HepG2 (cell line): ENCODE measurements around the gene HP1BP3. TPM values are rescaled to one million over a fixed set of nuclear protein-coding genes. Genes with fewer than 3 reads are reported as not detected.

ENCODE experiments used
- CCDC6 ChIP-seq: sonication (generic); formaldehyde crosslinking; IDR thresholded peaks from 2 replicates; pipeline ENCODE4 v1.8.1; 2022; ENCODE audit warnings: mild to moderate bottlenecking, missing genetic modification reagents, moderate library complexity
- KLF16 ChIP-seq, 2 experiments: sonication (generic) in 1 of 2; formaldehyde crosslinking in 1 of 2; IDR thresholded peaks; 2 replicates each; pipeline versions ENCODE4 v1.6.1 to v1.8.0; 2016 to 2023; ENCODE audit warnings: missing genetic modification reagents in 2 of 2, missing compliant biosample characterization in 1 of 2
- MAX ChIP-seq: IDR thresholded peaks from 2 replicates; pipeline ENCODE4 v1.6.1; 2012; ENCODE audit warnings: inconsistent platforms
- PAWR ChIP-seq: sonication (generic); formaldehyde crosslinking; IDR thresholded peaks from 2 replicates; pipeline ENCODE4 v1.4.0; 2020; ENCODE audit warnings: missing genetic modification reagents, mild to moderate bottlenecking, borderline replicate concordance
- TEAD3 ChIP-seq: optimal IDR thresholded peaks from 2 replicates; pipeline ENCODE3; 2016; ENCODE audit warnings: borderline replicate concordance
- ZBTB44 ChIP-seq: sonication (generic); formaldehyde crosslinking; IDR thresholded peaks from 2 replicates; pipeline ENCODE4 v1.4.0; 2020; ENCODE audit warnings: missing genetic modification reagents
- ZC3H13 ChIP-seq: sonication (generic); formaldehyde crosslinking; IDR thresholded peaks from 2 replicates; pipeline ENCODE4 v1.8.1; 2023; ENCODE audit warnings: mild to moderate bottlenecking, missing genetic modification reagents, moderate library complexity
- ZNF318 ChIP-seq: sonication (generic); formaldehyde crosslinking; IDR thresholded peaks from 2 replicates; pipeline ENCODE4 v1.4.0; 2020; ENCODE audit warnings: mild to moderate bottlenecking, missing genetic modification reagents
- ZNF326 ChIP-seq: sonication (generic); formaldehyde crosslinking; IDR thresholded peaks from 2 replicates; pipeline ENCODE4 v1.4.0; 2020; ENCODE audit warnings: missing genetic modification reagents, borderline replicate concordance
- ZSCAN25 ChIP-seq: sonication (generic); formaldehyde crosslinking; IDR thresholded peaks from 2 replicates; pipeline ENCODE4 v1.8.0; 2022; ENCODE audit warnings: mild to moderate bottlenecking, missing genetic modification reagents
- polyA plus RNA-seq, 8 experiments: library from polyadenylated mRNA; depleted of rRNA in 3 of 8; stranded (reverse) in 7 of 8; unstranded in 1 of 8; fragments of >200 nt; fragmentation: Illumina TruSeq in 4 of 8; extraction: Trizol in 4 of 8; gene quantifications; 2 replicates each; pipeline versions ENCODE4 v1.2.1 to v1.2.3, GENCODE V29; 2011 to 2016; ENCODE audit warnings: low read depth in 4 of 8, missing spikeins in 1 of 8, mixed read lengths in 1 of 8; ENCODE audit not compliant: insufficient read depth in 1 of 8
- total RNA-seq, 5 experiments: library from RNA; depleted of rRNA; stranded (reverse); fragments of >200 nt; fragmentation: Illumina TruSeq; extraction: Trizol; gene quantifications; 2 replicates each; pipeline ENCODE4 v1.2.3, GENCODE V29; 2016; ENCODE audit warnings: low read depth in 1 of 5
- TF ChIP-seq, protein P1 (sequence below): IDR thresholded peaks from 2 replicates; pipeline ENCODE4 v1.6.1; 2016; ENCODE audit warnings: missing compliant biosample characterization, missing genetic modification reagents, borderline replicate concordance
- TF ChIP-seq, protein P2 (sequence below): sonication (generic); formaldehyde crosslinking; IDR thresholded peaks from 2 replicates; pipeline ENCODE4 v1.5.1; 2020; ENCODE audit warnings: missing genetic modification reagents, mild to moderate bottlenecking, borderline replicate concordance
- TF ChIP-seq, protein P3 (sequence below): sonication (generic); formaldehyde crosslinking; IDR thresholded peaks from 2 replicates; pipeline ENCODE4 v1.4.0; 2020; ENCODE audit warnings: missing genetic modification reagents; ENCODE audit errors: not compliant biosample characterization

Gene HP1BP3
- total and polyA plus RNA-seq, 2 of the 13 experiments (the other 11 are each of a cell fraction or from before 2014, with no cell fraction given) = 98.5 to 137 TPM

GRCh38 chr1:20787029-20787839, at the start of gene HP1BP3 (continued):
- TF ChIP-seq ZNF318 (CRISPR knock-in tag) = no peak
- no peak for TF ChIP-seq ZC3H13 (CRISPR knock-in tag)
- TF ChIP-seq PAWR (CRISPR knock-in tag) = no peak
- TF ChIP-seq KLF16 (CRISPR knock-in tag; IDR thresholded peaks at IDR 0.05) = 0 out of 4 replicates have a peak, but pooled peaks of 1 of the 2 experiments have one; percentile 14
- no peak for TF ChIP-seq ZSCAN25 (CRISPR knock-in tag)
- peak; percentile 18 for TF ChIP-seq MAX
- no peak for TF ChIP-seq ZNF326 (CRISPR knock-in tag)
- TF ChIP-seq, protein P1, sequence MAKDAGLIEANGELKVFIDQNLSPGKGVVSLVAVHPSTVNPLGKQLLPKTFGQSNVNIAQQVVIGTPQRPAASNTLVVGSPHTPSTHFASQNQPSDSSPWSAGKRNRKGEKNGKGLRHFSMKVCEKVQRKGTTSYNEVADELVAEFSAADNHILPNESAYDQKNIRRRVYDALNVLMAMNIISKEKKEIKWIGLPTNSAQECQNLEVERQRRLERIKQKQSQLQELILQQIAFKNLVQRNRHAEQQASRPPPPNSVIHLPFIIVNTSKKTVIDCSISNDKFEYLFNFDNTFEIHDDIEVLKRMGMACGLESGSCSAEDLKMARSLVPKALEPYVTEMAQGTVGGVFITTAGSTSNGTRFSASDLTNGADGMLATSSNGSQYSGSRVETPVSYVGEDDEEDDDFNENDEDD (CRISPR knock-in tag) = no peak; the same call in 1 of the 2 replicates
- peak; percentile 60; the same call in 1 of the 2 replicates for TF ChIP-seq CCDC6
- TF ChIP-seq TEAD3 (CRISPR knock-in tag) = no peak
- TF ChIP-seq, protein P2, sequence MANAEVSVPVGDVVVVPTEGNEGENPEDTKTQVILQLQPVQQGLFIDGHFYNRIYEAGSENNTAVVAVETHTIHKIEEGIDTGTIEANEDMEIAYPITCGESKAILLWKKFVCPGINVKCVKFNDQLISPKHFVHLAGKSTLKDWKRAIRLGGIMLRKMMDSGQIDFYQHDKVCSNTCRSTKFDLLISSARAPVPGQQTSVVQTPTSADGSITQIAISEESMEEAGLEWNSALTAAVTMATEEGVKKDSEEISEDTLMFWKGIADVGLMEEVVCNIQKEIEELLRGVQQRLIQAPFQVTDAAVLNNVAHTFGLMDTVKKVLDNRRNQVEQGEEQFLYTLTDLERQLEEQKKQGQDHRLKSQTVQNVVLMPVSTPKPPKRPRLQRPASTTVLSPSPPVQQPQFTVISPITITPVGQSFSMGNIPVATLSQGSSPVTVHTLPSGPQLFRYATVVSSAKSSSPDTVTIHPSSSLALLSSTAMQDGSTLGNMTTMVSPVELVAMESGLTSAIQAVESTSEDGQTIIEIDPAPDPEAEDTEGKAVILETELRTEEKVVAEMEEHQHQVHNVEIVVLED (CRISPR knock-in tag) = no peak
- TF ChIP-seq ZBTB44 (CRISPR knock-in tag) = no peak
- TF ChIP-seq, protein P3, sequence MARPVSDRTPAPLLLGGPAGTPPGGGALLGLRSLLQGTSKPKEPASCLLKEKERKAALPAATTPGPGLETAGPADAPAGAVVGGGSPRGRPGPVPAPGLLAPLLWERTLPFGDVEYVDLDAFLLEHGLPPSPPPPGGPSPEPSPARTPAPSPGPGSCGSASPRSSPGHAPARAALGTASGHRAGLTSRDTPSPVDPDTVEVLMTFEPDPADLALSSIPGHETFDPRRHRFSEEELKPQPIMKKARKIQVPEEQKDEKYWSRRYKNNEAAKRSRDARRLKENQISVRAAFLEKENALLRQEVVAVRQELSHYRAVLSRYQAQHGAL (CRISPR knock-in tag) = no peak
